Activated T-helper 17 cell treated with anti-CD3 and anti-CD28 coated beads, Interleukin-2, amount 50 U/mL, for 72 hours (primary cell): Measurements from ENCODE around the gene OR2F1. TPM values are rescaled to one million over a fixed set of nuclear protein-coding genes. Genes with fewer than 3 reads are reported as not detected.

Experiments
- ATAC-seq: fragments of 150-1000 bp; cut with Tn5 transposase; replicated peaks from 2 replicates; pipeline ENCODE4 v1.10.0; 2021; ENCODE audit warnings: mild to moderate bottlenecking, moderate library complexity
- H3K27ac Mint-ChIP-seq: one replicate; pipeline ENCODE4 v1.8.0; 2022; ENCODE audit warnings: mixed read lengths
- H3K27me3 Mint-ChIP-seq: one replicate; pipeline ENCODE4 v1.8.0; 2022; ENCODE audit warnings: mixed read lengths
- H3K36me3 Mint-ChIP-seq: one replicate; pipeline ENCODE4 v1.8.0; 2022; ENCODE audit warnings: low read depth, mild to moderate bottlenecking, mixed read lengths
- H3K4me1 Mint-ChIP-seq: one replicate; pipeline ENCODE4 v1.8.0; 2022; ENCODE audit warnings: mixed read lengths
- H3K4me3 Mint-ChIP-seq: one replicate; pipeline ENCODE4 v1.8.0; 2022; ENCODE audit warnings: mild to moderate bottlenecking, mixed read lengths
- H3K9me3 Mint-ChIP-seq: one replicate; pipeline ENCODE4 v1.8.0; 2022; ENCODE audit warnings: mixed read lengths
- total RNA-seq, 2 donors: library from RNA; stranded (reverse); gene quantifications; one replicate each; pipeline ENCODE4 v1.2.3, GENCODE V29; 2022

The OR2F1 gene, protein sequence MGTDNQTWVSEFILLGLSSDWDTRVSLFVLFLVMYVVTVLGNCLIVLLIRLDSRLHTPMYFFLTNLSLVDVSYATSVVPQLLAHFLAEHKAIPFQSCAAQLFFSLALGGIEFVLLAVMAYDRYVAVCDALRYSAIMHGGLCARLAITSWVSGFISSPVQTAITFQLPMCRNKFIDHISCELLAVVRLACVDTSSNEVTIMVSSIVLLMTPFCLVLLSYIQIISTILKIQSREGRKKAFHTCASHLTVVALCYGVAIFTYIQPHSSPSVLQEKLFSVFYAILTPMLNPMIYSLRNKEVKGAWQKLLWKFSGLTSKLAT
- not detected for total RNA-seq

DNA sequence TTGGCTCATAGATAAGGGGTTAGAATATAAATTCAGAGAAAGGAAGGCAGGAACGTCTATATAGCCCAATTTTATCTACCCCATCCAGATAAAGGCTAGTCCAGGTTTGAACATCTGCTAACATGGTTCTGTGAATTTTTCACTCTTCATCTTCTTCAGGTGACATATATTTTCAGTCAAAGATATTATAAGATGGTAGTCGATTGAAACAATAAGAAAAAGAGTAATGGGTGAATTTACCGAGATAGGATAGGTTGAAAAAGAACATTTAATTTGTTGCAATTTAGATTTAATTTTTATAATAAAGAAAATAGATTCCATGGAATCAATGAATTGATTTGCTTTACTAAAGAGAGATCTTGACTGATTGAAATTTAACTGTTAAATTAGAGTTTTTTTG, at the start of gene OR2F1:
Gene OR2F1, plus strand, starts transcription at position 301 of the 400 bp plus-strand sequence. CDS start 5,127 bp downstream, outside the sequence.
- no peak for ATAC-seq
- Mint-ChIP-seq H3K9me3 (no peaks in the 10 kb centered on the region), H3K27ac (no peak within 1 kb of the TSS), H3K27me3 (peaks cover 25% of the 10 kb centered on the region), H3K4me1 (no peaks in the 10 kb centered on the region), H3K36me3 (no peaks in the 10 kb centered on the region), H3K4me3 (no peak within 1 kb of the TSS)

- Mint-ChIP-seq H3K27ac (no peak overlapping the region), H3K4me3 (no peak overlapping the region), H3K4me1 (peaks cover 6% of the 10 kb centered on the region), H3K9me3 (no peaks in the 10 kb centered on the region), H3K36me3 (peaks cover 4% of the 10 kb centered on the region), H3K27me3 (peaks cover 3% of the 10 kb centered on the region)
- ATAC-seq: no peak
Measured at GRCh38 chr7:143905509-143905908, 49.1 kb upstream of the OR2F1 start.

GRCh38 chr7:143906151-143906550, 48.5 kb upstream of the OR2F1 start:
- Mint-ChIP-seq H3K9me3 (no peaks in the 10 kb centered on the region), H3K4me3 (no peak overlapping the region), H3K4me1 (peaks cover 4% of the 10 kb centered on the region), H3K27me3 (peaks cover 3% of the 10 kb centered on the region), H3K27ac (no peak overlapping the region), H3K36me3 (no peaks in the 10 kb centered on the region)
- ATAC-seq: no peak

DNA sequence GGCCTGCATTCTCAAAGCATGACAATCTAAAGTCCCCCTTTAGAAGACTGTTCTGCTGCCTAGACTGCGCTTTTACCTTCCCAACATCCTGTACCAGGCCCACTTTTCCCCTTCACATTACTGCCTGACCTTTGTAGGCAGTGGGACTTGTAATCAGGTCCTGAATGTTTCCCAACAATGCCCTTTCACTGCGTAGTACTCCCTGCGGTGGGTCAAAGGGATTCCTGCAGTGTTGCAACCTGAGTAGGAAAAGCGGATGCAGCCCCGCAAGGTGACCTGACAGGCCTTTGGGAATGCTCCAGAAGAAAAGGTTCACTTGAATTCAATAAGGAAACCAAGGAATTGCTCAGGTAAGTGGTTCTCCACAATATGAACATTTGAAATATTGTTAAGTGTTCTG, 47.7 kb upstream of the OR2F1 start:
- H3K4me3 Mint-ChIP-seq: no peak overlapping the region
- H3K27me3 Mint-ChIP-seq: peaks cover 3% of the 10 kb centered on the region
- H3K4me1 Mint-ChIP-seq: peaks cover 4% of the 10 kb centered on the region
- no peaks in the 10 kb centered on the region for H3K9me3 Mint-ChIP-seq
- no peaks in the 10 kb centered on the region for H3K36me3 Mint-ChIP-seq
- no peak overlapping the region for H3K27ac Mint-ChIP-seq
- ATAC-seq: no peak

- peaks cover 3% of the 10 kb centered on the region for H3K27me3 Mint-ChIP-seq
- H3K9me3 Mint-ChIP-seq: no peaks in the 10 kb centered on the region
- no peak for ATAC-seq
- H3K36me3 Mint-ChIP-seq: no peaks in the 10 kb centered on the region
- H3K4me1 Mint-ChIP-seq: peaks cover 4% of the 10 kb centered on the region
- H3K27ac Mint-ChIP-seq: no peak overlapping the region
- H3K4me3 Mint-ChIP-seq: no peak overlapping the region
Measured at GRCh38 chr7:143908120-143908519, 46.5 kb upstream of the OR2F1 start.

DNA sequence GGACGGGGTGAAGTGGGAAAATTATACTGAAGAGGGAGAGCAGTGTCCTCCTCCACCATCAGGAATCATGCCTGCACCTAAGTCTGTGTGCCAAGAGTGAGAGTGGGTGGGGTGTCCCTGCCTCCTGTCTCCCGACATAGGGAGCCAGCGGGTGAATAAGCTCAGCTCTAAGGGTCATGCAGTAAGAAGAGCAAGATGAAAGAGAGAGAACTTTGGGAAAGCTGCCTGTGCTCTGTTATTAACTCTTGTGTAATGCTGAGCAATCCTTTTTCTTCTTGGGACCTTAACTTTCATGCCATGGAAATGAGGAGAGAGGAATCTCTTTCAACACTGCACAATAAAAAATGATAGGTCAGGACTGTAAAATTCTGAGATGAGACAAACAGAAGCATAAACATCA, 44.8 kb upstream of the OR2F1 start:
- H3K9me3 Mint-ChIP-seq: no peaks in the 10 kb centered on the region
- no peaks in the 10 kb centered on the region for H3K36me3 Mint-ChIP-seq
- no peaks in the 10 kb centered on the region for H3K4me1 Mint-ChIP-seq
- H3K4me3 Mint-ChIP-seq: no peak overlapping the region
- no peak overlapping the region for H3K27ac Mint-ChIP-seq
- no peak for ATAC-seq
- peaks cover 3% of the 10 kb centered on the region for H3K27me3 Mint-ChIP-seq

- Mint-ChIP-seq H3K27me3 (peaks cover 7% of the 10 kb centered on the region), H3K4me1 (no peaks in the 10 kb centered on the region), H3K27ac (no peak overlapping the region), H3K9me3 (no peaks in the 10 kb centered on the region), H3K36me3 (no peaks in the 10 kb centered on the region), H3K4me3 (no peak overlapping the region)
- no peak for ATAC-seq
Measured at GRCh38 chr7:143910473-143911248, 44.0 kb upstream of the OR2F1 start.

- H3K4me3 Mint-ChIP-seq: no peak overlapping the region
- H3K27me3 Mint-ChIP-seq: peaks cover 18% of the 10 kb centered on the region
- ATAC-seq: no peak
- no peaks in the 10 kb centered on the region for H3K36me3 Mint-ChIP-seq
- H3K27ac Mint-ChIP-seq: no peak overlapping the region
- H3K9me3 Mint-ChIP-seq: no peaks in the 10 kb centered on the region
- H3K4me1 Mint-ChIP-seq: no peaks in the 10 kb centered on the region
Measured at GRCh38 chr7:143913945-143914615, 40.6 kb upstream of the OR2F1 start.

- peaks cover 20% of the 10 kb centered on the region for H3K27me3 Mint-ChIP-seq
- H3K4me3 Mint-ChIP-seq: no peak overlapping the region
- no peaks in the 10 kb centered on the region for H3K4me1 Mint-ChIP-seq
- no peaks in the 10 kb centered on the region for H3K9me3 Mint-ChIP-seq
- ATAC-seq: no peak
- H3K27ac Mint-ChIP-seq: no peak overlapping the region
- H3K36me3 Mint-ChIP-seq: no peaks in the 10 kb centered on the region
Measured at GRCh38 chr7:143914938-143915652, 39.5 kb upstream of the OR2F1 start.

DNA sequence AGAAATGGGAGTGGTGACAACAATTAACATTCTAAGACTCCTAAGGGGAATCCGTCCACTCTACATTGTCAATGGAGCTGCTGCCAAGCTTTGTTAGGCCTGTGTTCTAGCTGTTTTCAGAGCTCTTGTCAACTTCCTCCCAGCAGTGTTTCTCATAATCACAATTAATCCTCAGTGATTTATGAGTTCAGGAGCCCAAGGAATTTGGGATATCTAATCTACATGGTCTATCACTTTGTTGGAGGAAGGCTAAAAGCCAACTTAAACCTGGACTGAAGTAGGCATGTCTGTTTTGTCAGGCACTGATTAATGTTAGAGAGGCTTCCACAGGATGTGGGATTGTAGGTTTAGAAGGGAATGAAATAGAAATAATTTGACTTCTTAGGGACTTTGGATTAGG, 29.8 kb upstream of the OR2F1 start:
- Mint-ChIP-seq H3K4me1 (peaks cover 7% of the 10 kb centered on the region), H3K27ac (no peak overlapping the region), H3K27me3 (peaks cover 14% of the 10 kb centered on the region), H3K9me3 (no peaks in the 10 kb centered on the region), H3K4me3 (no peak overlapping the region), H3K36me3 (no peaks in the 10 kb centered on the region)
- ATAC-seq: no peak

GRCh38 chr7:143929224-143929920, 25.3 kb upstream of the OR2F1 start:
- ATAC-seq: peak; percentile 99
- Mint-ChIP-seq H3K36me3 (no peaks in the 10 kb centered on the region), H3K27me3 (no peaks in the 10 kb centered on the region), H3K4me1 (peaks cover 7% of the 10 kb centered on the region), H3K9me3 (no peaks in the 10 kb centered on the region), H3K4me3 (no peak overlapping the region), H3K27ac (peak overlapping the region; percentile 6)

DNA sequence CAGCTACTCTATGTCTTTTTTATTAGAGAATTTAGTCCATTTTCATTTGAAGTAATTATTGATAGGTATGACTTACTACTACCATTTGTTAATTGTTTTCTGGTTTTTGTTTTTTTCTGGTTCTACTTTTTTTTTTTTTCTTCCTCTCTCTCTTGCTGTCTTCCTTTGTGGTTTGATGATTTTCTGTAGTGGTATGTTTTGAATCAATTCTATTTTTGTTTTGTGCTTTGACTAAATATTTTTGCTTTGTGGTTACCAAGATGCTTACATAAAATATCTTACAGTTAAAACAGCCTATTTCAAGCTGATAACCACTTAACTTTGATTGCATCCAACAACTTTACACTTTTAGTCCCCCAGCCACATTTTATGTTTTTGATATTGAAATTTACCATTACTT, 22.9 kb upstream of the OR2F1 start:
- no peaks in the 10 kb centered on the region for H3K36me3 Mint-ChIP-seq
- peak overlapping the region; percentile 16 for H3K27ac Mint-ChIP-seq
- ATAC-seq: no peak
- H3K27me3 Mint-ChIP-seq: no peaks in the 10 kb centered on the region
- peaks cover 7% of the 10 kb centered on the region for H3K4me1 Mint-ChIP-seq
- no peak overlapping the region for H3K4me3 Mint-ChIP-seq
- H3K9me3 Mint-ChIP-seq: no peaks in the 10 kb centered on the region

DNA sequence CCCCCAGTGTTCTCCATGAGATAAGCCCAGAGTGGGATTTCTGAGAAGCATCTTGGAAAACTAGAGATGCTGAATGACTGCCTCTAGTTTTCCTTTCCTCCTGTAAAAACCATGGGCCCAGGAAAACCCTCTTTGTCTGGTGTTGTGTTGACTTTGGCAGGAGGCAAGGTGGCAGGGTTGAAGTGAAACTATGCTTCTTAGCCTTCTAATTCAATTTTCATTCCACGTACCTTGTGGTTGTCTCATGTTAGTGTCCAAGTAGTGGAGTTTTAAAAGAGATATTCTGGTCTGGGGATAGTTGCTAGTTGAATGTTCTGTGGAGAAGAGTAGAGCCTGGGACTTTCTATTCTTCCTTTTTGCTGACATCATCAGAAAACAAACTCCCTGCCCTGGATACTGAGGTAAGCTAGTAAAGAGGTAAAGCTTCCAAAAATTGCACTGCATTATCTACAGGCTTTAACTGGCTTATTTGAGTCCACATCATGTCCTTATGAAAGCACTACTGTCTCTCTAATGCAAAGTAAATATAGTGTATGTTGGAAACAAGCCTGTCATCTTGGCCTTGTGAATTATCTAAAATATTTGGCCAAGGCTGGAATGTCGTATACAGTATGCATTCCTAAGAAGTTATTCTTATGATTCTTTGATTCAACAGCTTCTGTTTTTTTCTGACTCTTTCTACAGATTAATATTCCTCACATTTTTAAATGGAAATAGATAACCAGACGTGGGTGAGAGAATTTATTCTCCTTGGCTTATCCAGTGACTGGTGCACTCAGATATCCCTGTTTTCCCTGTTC, 19.9 kb upstream of the OR2F1 start, which contains the start of gene OR2F2:
Gene OR2F2, plus strand, starts transcription at position 708 of the 800 bp plus-strand sequence. Its CDS starts 0 bp downstream, at position 708.
- Mint-ChIP-seq H3K27ac (no peak within 1 kb of the TSS), H3K27me3 (peaks cover 5% of the 10 kb centered on the region), H3K4me1 (no peaks in the 10 kb centered on the region), H3K9me3 (no peaks in the 10 kb centered on the region), H3K36me3 (no peaks in the 10 kb centered on the region), H3K4me3 (no peak within 1 kb of the TSS)
- no peak for ATAC-seq
